PFSK-1 (cell line): ENCODE results near the gene GSK3B.

Source experiments
- FOXP2 ChIP-seq: optimal IDR thresholded peaks from 2 replicates; pipeline ENCODE3; 2011; ENCODE audit warnings: borderline replicate concordance, control low read depth, inconsistent platforms; ENCODE audit not compliant: insufficient read depth; ENCODE audit errors: extremely low read length, extremely low read depth
- POLR2AphosphoS5 ChIP-seq: IDR thresholded peaks from 2 replicates; pipeline ENCODE4 v1.6.1; 2012; ENCODE audit warnings: low read depth, mild to moderate bottlenecking, control low read depth, low read length, moderate library complexity
- REST ChIP-seq, 2 experiments: IDR thresholded peaks; 2 replicates each; pipeline versions ENCODE4 v1.6.1 to v1.8.0; 2011 to 2012; ENCODE audit warnings: low read depth in 2 of 2, low read length in 2 of 2, control low read depth in 1 of 2, inconsistent platforms in 1 of 2, mild to moderate bottlenecking in 1 of 2, moderate library complexity in 1 of 2; ENCODE audit not compliant: insufficient read depth in 1 of 2
- SIN3A ChIP-seq: IDR thresholded peaks from 2 replicates; pipeline ENCODE4 v1.6.1; 2012; ENCODE audit warnings: mild to moderate bottlenecking, low read length, moderate library complexity, borderline replicate concordance; ENCODE audit not compliant: insufficient read depth
- TAF1 ChIP-seq: IDR thresholded peaks from 2 replicates; pipeline ENCODE4 v1.6.1; 2012; ENCODE audit warnings: low read length, control low read depth, borderline replicate concordance; ENCODE audit not compliant: insufficient read depth

GRCh38 chr3:120033596-120033995 lies 60.7 kb downstream of the GSK3B start:
- TF ChIP-seq REST (IDR thresholded peaks at IDR 0.05; ENCODE audit: insufficient read depth in 1 of 2, low read depth in 2 of 2, low read length in 2 of 2) (no peak), POLR2AphosphoS5 (no peak), TAF1 (no peak), FOXP2 (no peak), SIN3A (no peak)
